Thymus (tissue), 11 donors: ENCODE measurements around the gene SERPINI2. TPM values are rescaled to one million over a fixed set of nuclear protein-coding genes. Genes with fewer than 3 reads are reported as not detected.
"Not testable (repeated sequence)": the region's sequence is repeated elsewhere in the genome, so short reads cannot be mapped to it uniquely, and the experiment has no call there.

Source experiments
- DNase-seq, 9 donors: peaks; one replicate each; pipeline ENCODE4 v3.0.0-alpha.2; 2013; ENCODE audit warnings: low spot score in 9 of 9, low read depth in 6 of 9, missing footprints in 1 of 9
- H3K27ac ChIP-seq, 2 donors: one replicate each; pipeline ENCODE4 v1.5.1; 2013; ENCODE audit warnings: control low read depth in 1 of 2, low read depth in 1 of 2, low read length in 1 of 2, mild to moderate bottlenecking in 1 of 2, moderate library complexity in 1 of 2
- H3K27me3 ChIP-seq, 2 donors: one replicate each; pipeline ENCODE4 v1.5.1; 2013; ENCODE audit warnings: low read length in 1 of 2; ENCODE audit not compliant: control insufficient read depth in 2 of 2, insufficient read depth in 1 of 2
- H3K36me3 ChIP-seq, 2 donors: one replicate each; pipeline ENCODE4 v1.5.1; 2013; ENCODE audit warnings: low read length in 1 of 2, mild to moderate bottlenecking in 1 of 2, moderate library complexity in 1 of 2; ENCODE audit not compliant: control insufficient read depth in 2 of 2, insufficient read depth in 2 of 2
- H3K4me1 ChIP-seq, 2 donors: one replicate each; pipeline ENCODE4 v1.5.1; 2013; ENCODE audit warnings: low read length in 2 of 2; ENCODE audit not compliant: control insufficient read depth in 2 of 2, insufficient read depth in 2 of 2
- H3K4me3 ChIP-seq, 2 donors: one replicate each; pipeline ENCODE4 v1.5.1; 2013; ENCODE audit warnings: low read length in 2 of 2, control low read depth in 1 of 2, mild to moderate bottlenecking in 1 of 2
- H3K9me3 ChIP-seq, 2 donors: one replicate each; pipeline ENCODE4 v1.5.1; 2013; ENCODE audit warnings: low read length in 1 of 2, mild to moderate bottlenecking in 1 of 2; ENCODE audit not compliant: control insufficient read depth in 2 of 2, insufficient read depth in 1 of 2
- WGBS: extraction: QIAGEN DNeasy Blood & Tissue Kit; methylation state at CpG from one replicate; pipeline ENCODE4 v1.1.7; 2013; 5-methylcytosine and 5-hydroxymethylcytosine counted together
- polyA plus RNA-seq: library from polyadenylated mRNA; stranded (reverse); fragments of 200-250 nt; gene quantifications from one replicate; pipeline ENCODE4 v1.2.3, GENCODE V29; 2013
- total RNA-seq: library from RNA; stranded (reverse); fragments of 120-200 nt; gene quantifications from one replicate; pipeline ENCODE4 v1.2.4, GENCODE V29; 2013
- donor health status: healthy.

SERPINI2 gene
- total and polyA plus RNA-seq, 2 donors, result 0.19 to 0.34 TPM

DNA sequence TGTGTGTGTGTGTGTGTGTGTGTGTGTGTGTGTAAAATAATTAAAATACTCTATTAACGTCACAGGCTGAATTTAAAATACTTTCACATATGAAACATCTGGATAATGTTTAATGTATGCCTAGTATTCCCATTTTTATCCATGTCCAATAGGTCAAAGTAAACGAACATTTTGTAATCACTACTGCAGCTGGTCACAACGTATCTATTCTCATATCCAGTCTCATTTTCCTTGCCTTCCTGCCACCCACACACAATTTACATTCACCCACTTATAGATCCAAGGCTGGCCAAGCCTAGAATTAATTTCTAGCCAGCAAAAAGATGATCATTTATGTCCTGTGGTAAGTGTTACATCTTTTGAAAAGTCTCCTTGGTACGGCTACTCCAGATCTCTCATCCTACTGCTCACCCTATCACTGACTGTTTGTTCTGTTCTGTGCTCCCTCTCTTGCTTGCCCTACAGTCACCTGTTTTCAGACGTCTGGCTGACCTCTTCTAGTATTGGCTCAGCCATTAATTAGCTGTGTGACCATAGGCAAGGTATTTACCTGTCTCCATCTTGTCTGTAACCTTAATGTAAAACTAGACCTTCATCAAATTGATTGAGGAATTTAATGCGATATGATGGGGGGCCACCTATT, 17.6 kb downstream of the SERPINI2 start:
- Histone ChIP-seq H3K27ac (no peak overlapping the region), H3K4me3 (no peak overlapping the region), H3K36me3 (no peaks in the 10 kb centered on the region), H3K4me1 (no peaks in the 10 kb centered on the region), H3K9me3 (no peaks in the 10 kb centered on the region), H3K27me3 (no peaks in the 10 kb centered on the region)
- 93% methylated on average over 6 of the region's 6 CpGs for WGBS
- no peak for DNase-seq

DNA sequence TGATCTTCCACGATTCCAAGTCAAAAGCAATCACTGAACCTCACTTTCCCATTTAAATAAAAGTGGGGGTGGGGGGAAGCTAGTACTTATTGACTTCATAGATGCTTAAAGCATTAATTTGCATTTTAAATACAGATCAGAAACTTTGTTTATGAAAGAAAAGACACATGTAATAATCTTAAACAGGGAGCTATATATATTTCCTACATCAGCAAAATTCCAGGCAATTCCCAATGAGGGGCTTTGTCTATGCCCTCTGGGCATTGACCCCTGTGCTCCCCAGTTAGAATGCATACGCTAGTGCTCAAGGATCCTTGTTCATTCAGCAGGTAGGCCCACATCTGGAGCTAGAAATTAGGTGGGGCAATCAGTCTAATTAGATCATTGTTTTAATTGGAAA, 20.0 kb downstream of the SERPINI2 start:
- no peak for DNase-seq
- no peaks in the 10 kb centered on the region for H3K4me1 ChIP-seq
- no peaks in the 10 kb centered on the region for H3K27me3 ChIP-seq
- 93% methylated on average over 2 of the region's 2 CpGs for WGBS
- no peak overlapping the region for H3K4me3 ChIP-seq
- no peaks in the 10 kb centered on the region for H3K9me3 ChIP-seq
- H3K36me3 ChIP-seq, result no peaks in the 10 kb centered on the region
- H3K27ac ChIP-seq, result no peak overlapping the region

DNA sequence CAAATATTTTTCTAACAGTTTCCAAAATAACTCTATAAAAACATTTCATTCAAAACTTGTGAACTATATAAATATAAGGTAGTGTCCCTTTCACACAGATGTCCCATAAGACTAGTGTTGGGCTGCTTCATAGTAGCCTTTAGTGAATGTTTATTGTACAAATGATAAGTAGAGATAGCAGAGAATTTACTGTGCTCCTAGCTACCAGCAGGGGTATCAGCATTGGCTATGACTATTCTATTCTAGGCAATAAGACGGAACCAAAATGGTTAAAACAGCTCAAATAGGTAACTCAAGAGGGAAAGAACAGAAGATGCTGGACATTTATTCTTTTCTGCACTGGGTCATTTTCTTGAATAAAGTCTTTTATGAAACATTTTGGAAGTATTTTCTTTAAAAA, 22.6 kb downstream of the SERPINI2 start:
- Histone ChIP-seq H3K4me1 (no peaks in the 10 kb centered on the region), H3K36me3 (no peaks in the 10 kb centered on the region), H3K4me3 (no peak overlapping the region), H3K9me3 (no peaks in the 10 kb centered on the region), H3K27me3 (no peaks in the 10 kb centered on the region), H3K27ac (no peak overlapping the region)
- WGBS, result 0% methylated on average over 1 of the region's 1 CpG
- DNase-seq, result no peak

GRCh38 chr3:167450675-167451074, 23.2 kb downstream of the SERPINI2 start:
- WGBS, result 76% methylated on average over 2 of the region's 2 CpGs
- no peak overlapping the region for H3K4me3 ChIP-seq
- no peak overlapping the region for H3K27ac ChIP-seq
- no peaks in the 10 kb centered on the region for H3K27me3 ChIP-seq
- no peaks in the 10 kb centered on the region for H3K9me3 ChIP-seq
- no peak for DNase-seq
- no peaks in the 10 kb centered on the region for H3K4me1 ChIP-seq
- H3K36me3 ChIP-seq, result no peaks in the 10 kb centered on the region

- no peak for DNase-seq
- Histone ChIP-seq H3K4me3 (no peak overlapping the region), H3K27ac (no peak overlapping the region), H3K36me3 (no peaks in the 10 kb centered on the region), H3K27me3 (no peaks in the 10 kb centered on the region), H3K4me1 (no peaks in the 10 kb centered on the region), H3K9me3 (no peaks in the 10 kb centered on the region)
- WGBS, result 96% methylated on average over 5 of the region's 5 CpGs
Observed at GRCh38 chr3:167450195-167450594, 23.6 kb downstream of the SERPINI2 start.

- H3K4me1 ChIP-seq, result no peaks in the 10 kb centered on the region
- DNase-seq, result no peak
- H3K36me3 ChIP-seq, result no peaks in the 10 kb centered on the region
- no peak overlapping the region for H3K4me3 ChIP-seq
- no peaks in the 10 kb centered on the region for H3K9me3 ChIP-seq
- H3K27ac ChIP-seq, result no peak overlapping the region
- H3K27me3 ChIP-seq, result no peaks in the 10 kb centered on the region
Observed at GRCh38 chr3:167445491-167445890, 28.4 kb downstream of the SERPINI2 start.

GRCh38 chr3:167441256-167441655, 32.6 kb downstream of the SERPINI2 start:
- no peaks in the 10 kb centered on the region for H3K36me3 ChIP-seq
- DNase-seq, result no peak
- H3K4me3 ChIP-seq, result no peak overlapping the region
- H3K27ac ChIP-seq, result no peak overlapping the region
- no peaks in the 10 kb centered on the region for H3K9me3 ChIP-seq
- H3K4me1 ChIP-seq, result no peaks in the 10 kb centered on the region
- 73% methylated on average over 2 of the region's 2 CpGs for WGBS
- H3K27me3 ChIP-seq, result no peaks in the 10 kb centered on the region

GRCh38 chr3:167437428-167438139, 36.3 kb downstream of the SERPINI2 start:
- no peaks in the 10 kb centered on the region for H3K4me1 ChIP-seq
- no peaks in the 10 kb centered on the region for H3K9me3 ChIP-seq
- no peak overlapping the region for H3K27ac ChIP-seq
- DNase-seq, result no peak
- H3K27me3 ChIP-seq, result no peaks in the 10 kb centered on the region
- H3K36me3 ChIP-seq, result no peaks in the 10 kb centered on the region
- no peak overlapping the region for H3K4me3 ChIP-seq
- WGBS, result 94% methylated on average over 2 of the region's 2 CpGs

DNA sequence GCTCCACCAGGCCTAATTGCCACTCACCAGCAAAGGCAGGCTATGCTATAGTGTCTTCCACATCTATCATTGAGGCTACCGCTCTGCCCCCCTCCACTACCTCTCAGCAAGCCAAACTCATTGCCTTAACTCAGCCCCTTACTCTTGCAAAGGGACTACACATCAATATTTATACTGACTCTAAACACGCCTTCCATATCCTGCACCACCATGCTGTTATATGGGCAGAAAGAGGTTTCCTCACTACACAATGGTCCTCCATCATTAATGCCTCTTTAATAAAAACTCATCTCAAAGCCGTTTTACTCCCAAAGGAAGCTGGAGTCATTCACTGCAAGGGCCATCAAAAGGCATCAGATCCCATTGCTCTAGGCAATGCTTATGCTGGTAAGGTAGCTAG, 46.9 kb downstream of the SERPINI2 start:
- 95% methylated on average over 3 of the region's 3 CpGs for WGBS
- H3K9me3 ChIP-seq, H3K4me3 ChIP-seq, H3K36me3 ChIP-seq, DNase-seq, H3K27ac ChIP-seq, H3K27me3 ChIP-seq, H3K4me1 ChIP-seq: not testable (repeated sequence)
